ENCODE data around the gene FN1.

- TF ChIP-seq POLR2A (IDR thresholded peaks at IDR 0.05; ENCODE audit: low read depth, low read length) (no peak), TAF1 (IDR thresholded peaks at IDR 0.05; ENCODE audit: low read depth, low read length) (no peak), POLR2AphosphoS5 (IDR thresholded peaks at IDR 0.05; ENCODE audit: low read depth, low read length) (no peak)
Measured at GRCh38 chr2:215421859-215422461, 13.9 kb downstream of the FN1 start.

Data from GM12891 (cell line).